GM23338 (cell line): ENCODE results near the gene CGA. TPM values are rescaled to one million over a fixed set of nuclear protein-coding genes. Genes with fewer than 3 reads are reported as not detected.

Source experiments
- ATAC-seq: fragments of 200-7000 bp; cut with Tn5 transposase; 3 replicates; pipeline ENCODE4 v1.9.1; 2020
- DNase-seq: peaks from one replicate; pipeline ENCODE4 v3.0.0-alpha.2; 2015; ENCODE audit warnings: low spot score
- H2AFZ ChIP-seq: fragments of 200-600 bp; sonication (generic); 2 replicates; pipeline ENCODE4 v1.8.0; 2016; ENCODE audit warnings: antibody characterized with exemption, mild to moderate bottlenecking, moderate library complexity
- H3F3A ChIP-seq: fragments of 200-600 bp; sonication (generic); replicated peaks from 2 replicates; pipeline ENCODE4 v1.8.0; 2017; ENCODE audit warnings: antibody characterized with exemption, mixed run types, low read depth
- H3K27ac ChIP-seq: fragments of 200-600 bp; sonication (generic); 2 replicates; pipeline ENCODE4 v1.6.1; 2016; ENCODE audit warnings: low read depth
- H3K27me3 ChIP-seq: fragments of 200-600 bp; sonication (generic); 2 replicates; pipeline ENCODE4 v1.8.0; 2016; ENCODE audit warnings: mild to moderate bottlenecking, mixed run types, moderate library complexity; ENCODE audit not compliant: insufficient read depth
- H3K36me3 ChIP-seq: fragments of 200-600 bp; sonication (generic); 2 replicates; pipeline ENCODE4 v1.8.0; 2016; ENCODE audit warnings: mild to moderate bottlenecking; ENCODE audit not compliant: insufficient read depth
- H3K4me1 ChIP-seq: fragments of 200-600 bp; sonication (generic); 2 replicates; pipeline ENCODE4 v1.8.0; 2016; ENCODE audit warnings: mild to moderate bottlenecking, moderate library complexity; ENCODE audit not compliant: insufficient read depth
- H3K4me2 ChIP-seq: fragments of 200-600 bp; sonication (generic); 2 replicates; pipeline ENCODE4 v1.7.1; 2017; ENCODE audit warnings: mixed run types
- H3K4me3 ChIP-seq: fragments of 200-600 bp; sonication (generic); 2 replicates; pipeline ENCODE4 v1.6.1; 2016; ENCODE audit warnings: mixed run types
- H3K79me2 ChIP-seq: fragments of 200-600 bp; sonication (generic); replicated peaks from 2 replicates; pipeline ENCODE4 v1.8.0; 2017; ENCODE audit warnings: mild to moderate bottlenecking; ENCODE audit not compliant: insufficient read depth
- H3K9me2 ChIP-seq: fragments of 200-600 bp; sonication (generic); 2 replicates; pipeline ENCODE4 v1.8.0; 2017; ENCODE audit not compliant: insufficient read depth
- H4K20me1 ChIP-seq: fragments of 200-600 bp; sonication (generic); replicated peaks from 2 replicates; pipeline ENCODE4 v1.8.0; 2017; ENCODE audit warnings: mild to moderate bottlenecking; ENCODE audit not compliant: insufficient read depth
- H3K27ac Mint-ChIP-seq: 2 replicates; pipeline ENCODE4 v1.8.0; 2020; ENCODE audit warnings: inconsistent platforms, mild to moderate bottlenecking, moderate library complexity, mixed read lengths
- H3K27me3 Mint-ChIP-seq: 3 replicates; pipeline ENCODE4 v1.8.0; 2022; ENCODE audit warnings: low read depth, mild to moderate bottlenecking, moderate library complexity, mixed read lengths, inconsistent platforms; ENCODE audit not compliant: insufficient read depth, poor library complexity
- H3K36me3 Mint-ChIP-seq: 3 replicates; pipeline ENCODE4 v1.8.0; 2021; ENCODE audit warnings: low read depth, mild to moderate bottlenecking, inconsistent platforms, moderate library complexity, mixed read lengths
- H3K4me1 Mint-ChIP-seq: 3 replicates; pipeline ENCODE4 v1.8.0; 2020; ENCODE audit warnings: mild to moderate bottlenecking, inconsistent platforms, mixed read lengths
- H3K4me3 Mint-ChIP-seq: 3 replicates; pipeline ENCODE4 v1.8.0; 2021; ENCODE audit warnings: moderate library complexity, mild to moderate bottlenecking, inconsistent platforms, mixed read lengths
- H3K9me3 Mint-ChIP-seq: 3 replicates; pipeline ENCODE4 v1.8.0; 2020; ENCODE audit warnings: moderate library complexity, mild to moderate bottlenecking, inconsistent platforms, mixed read lengths
- EZH2phosphoT487 ChIP-seq: fragments of 200-600 bp; sonication (generic); IDR thresholded peaks from one replicate; pipeline ENCODE4 v1.8.1; 2018; ENCODE audit warnings: antibody characterized with exemption; ENCODE audit not compliant: unreplicated experiment
- POLR2AphosphoS5 ChIP-seq: IDR thresholded peaks from 2 replicates; pipeline ENCODE4 v1.6.1; 2016; ENCODE audit warnings: antibody characterized with exemption, low read depth
- polyA plus RNA-seq: library from polyadenylated mRNA; unstranded; fragments of >200 nt; fragmentation: Nextera tagmentation; extraction: Ambion mirVana; gene quantifications from 2 replicates; pipeline ENCODE4 v1.2.1, GENCODE V29; 2016
- total RNA-seq: library from RNA; depleted of rRNA; stranded (reverse); fragments of >200 nt; shearing (Covaris generic); gene quantifications from 2 replicates; pipeline ENCODE4 v1.2.3, GENCODE V29; 2014
- TF ChIP-seq, protein P1 (sequence below): IDR thresholded peaks from one replicate; pipeline ENCODE4 v1.6.1; 2018; ENCODE audit warnings: antibody characterized with exemption; ENCODE audit not compliant: unreplicated experiment
- TF ChIP-seq, protein P2 (sequence below), 2 experiments: fragments of 200-600 bp in 1 of 2; sonication (generic) in 1 of 2; conservative IDR thresholded peaks; 2 replicates each; pipeline versions ENCODE4 v1.5.1 to v1.6.1; 2016 to 2017; ENCODE audit warnings: antibody characterized with exemption in 2 of 2, low read depth in 2 of 2, mild to moderate bottlenecking in 2 of 2, moderate library complexity in 1 of 2
- TF ChIP-seq, protein P3 (sequence below): fragments of 250-450 bp; sonication (Bioruptor Pico); IDR thresholded peaks from 2 replicates; pipeline ENCODE4 v1.5.0; 2020; ENCODE audit warnings: mild to moderate bottlenecking, moderate library complexity

The CGA gene
- total and polyA plus RNA-seq, 2 experiments from 2014 or later = not detected

GRCh38 chr6:87068795-87069194, 26.1 kb downstream of the CGA start (continued):
- TF ChIP-seq, protein P1, sequence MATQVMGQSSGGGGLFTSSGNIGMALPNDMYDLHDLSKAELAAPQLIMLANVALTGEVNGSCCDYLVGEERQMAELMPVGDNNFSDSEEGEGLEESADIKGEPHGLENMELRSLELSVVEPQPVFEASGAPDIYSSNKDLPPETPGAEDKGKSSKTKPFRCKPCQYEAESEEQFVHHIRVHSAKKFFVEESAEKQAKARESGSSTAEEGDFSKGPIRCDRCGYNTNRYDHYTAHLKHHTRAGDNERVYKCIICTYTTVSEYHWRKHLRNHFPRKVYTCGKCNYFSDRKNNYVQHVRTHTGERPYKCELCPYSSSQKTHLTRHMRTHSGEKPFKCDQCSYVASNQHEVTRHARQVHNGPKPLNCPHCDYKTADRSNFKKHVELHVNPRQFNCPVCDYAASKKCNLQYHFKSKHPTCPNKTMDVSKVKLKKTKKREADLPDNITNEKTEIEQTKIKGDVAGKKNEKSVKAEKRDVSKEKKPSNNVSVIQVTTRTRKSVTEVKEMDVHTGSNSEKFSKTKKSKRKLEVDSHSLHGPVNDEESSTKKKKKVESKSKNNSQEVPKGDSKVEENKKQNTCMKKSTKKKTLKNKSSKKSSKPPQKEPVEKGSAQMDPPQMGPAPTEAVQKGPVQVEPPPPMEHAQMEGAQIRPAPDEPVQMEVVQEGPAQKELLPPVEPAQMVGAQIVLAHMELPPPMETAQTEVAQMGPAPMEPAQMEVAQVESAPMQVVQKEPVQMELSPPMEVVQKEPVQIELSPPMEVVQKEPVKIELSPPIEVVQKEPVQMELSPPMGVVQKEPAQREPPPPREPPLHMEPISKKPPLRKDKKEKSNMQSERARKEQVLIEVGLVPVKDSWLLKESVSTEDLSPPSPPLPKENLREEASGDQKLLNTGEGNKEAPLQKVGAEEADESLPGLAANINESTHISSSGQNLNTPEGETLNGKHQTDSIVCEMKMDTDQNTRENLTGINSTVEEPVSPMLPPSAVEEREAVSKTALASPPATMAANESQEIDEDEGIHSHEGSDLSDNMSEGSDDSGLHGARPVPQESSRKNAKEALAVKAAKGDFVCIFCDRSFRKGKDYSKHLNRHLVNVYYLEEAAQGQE = no peak
- TF ChIP-seq EZH2phosphoT487 (no peak), POLR2AphosphoS5 (no peak)

DNA sequence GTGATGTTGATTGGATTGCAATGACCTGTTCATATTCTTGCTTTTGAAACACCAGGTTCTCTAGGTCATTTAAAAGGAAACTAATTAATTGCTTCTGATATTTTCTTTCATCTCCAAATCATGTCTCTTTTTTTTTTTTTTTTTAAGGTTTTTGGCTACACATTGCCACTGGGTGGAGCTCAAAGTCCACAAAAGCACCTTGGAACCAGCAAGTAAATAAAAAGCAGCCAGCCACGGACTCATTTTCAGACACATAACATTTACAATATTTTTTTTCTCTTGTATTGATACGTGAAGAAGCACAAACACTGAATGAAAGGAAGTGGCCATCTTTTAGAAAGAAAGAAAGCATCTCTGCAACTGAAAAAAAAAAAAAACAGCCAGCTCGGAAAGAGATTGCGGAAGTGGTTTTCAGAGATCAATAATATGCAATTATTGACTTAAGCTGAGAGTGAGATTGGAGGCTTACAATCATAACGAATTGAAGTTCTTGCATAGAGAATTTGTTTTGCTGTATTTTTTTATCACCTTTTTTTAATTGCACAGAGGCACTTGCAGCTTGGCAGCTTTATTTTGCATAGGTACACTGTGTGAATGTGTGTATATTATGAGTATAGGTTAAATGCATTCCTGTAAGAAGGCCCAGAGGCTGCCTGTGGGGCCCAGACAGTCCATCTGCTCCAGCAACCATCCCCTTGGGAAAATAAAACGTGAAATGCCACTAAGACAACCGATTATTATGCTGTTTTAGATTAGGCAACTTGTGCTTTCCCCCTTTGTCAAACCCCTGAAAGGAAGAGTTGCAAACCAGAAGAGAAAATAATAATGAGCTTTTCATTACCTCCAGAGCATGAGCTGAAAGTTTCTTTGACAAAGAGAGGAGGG, 28.2 kb downstream of the CGA start:
- Histone ChIP-seq H3K36me3 (no peaks in the 10 kb centered on the region), H3K27me3 (no peaks in the 10 kb centered on the region), H2AFZ (peak overlapping the region; percentile 80; the same call in 1 of the 2 replicates), H3K9me2 (no peaks in the 10 kb centered on the region), H3K79me2 (no peaks in the 10 kb centered on the region), H3K4me3 (no peak overlapping the region), H3K27ac (no peak overlapping the region), H3K4me2 (0 out of 2 replicates have a peak overlapping the region, but pooled peaks have one; percentile 33), H3F3A (no peaks in the 10 kb centered on the region), H3K4me1 (no peaks in the 10 kb centered on the region), H4K20me1 (no peaks in the 10 kb centered on the region)
- TF ChIP-seq, protein P2, sequence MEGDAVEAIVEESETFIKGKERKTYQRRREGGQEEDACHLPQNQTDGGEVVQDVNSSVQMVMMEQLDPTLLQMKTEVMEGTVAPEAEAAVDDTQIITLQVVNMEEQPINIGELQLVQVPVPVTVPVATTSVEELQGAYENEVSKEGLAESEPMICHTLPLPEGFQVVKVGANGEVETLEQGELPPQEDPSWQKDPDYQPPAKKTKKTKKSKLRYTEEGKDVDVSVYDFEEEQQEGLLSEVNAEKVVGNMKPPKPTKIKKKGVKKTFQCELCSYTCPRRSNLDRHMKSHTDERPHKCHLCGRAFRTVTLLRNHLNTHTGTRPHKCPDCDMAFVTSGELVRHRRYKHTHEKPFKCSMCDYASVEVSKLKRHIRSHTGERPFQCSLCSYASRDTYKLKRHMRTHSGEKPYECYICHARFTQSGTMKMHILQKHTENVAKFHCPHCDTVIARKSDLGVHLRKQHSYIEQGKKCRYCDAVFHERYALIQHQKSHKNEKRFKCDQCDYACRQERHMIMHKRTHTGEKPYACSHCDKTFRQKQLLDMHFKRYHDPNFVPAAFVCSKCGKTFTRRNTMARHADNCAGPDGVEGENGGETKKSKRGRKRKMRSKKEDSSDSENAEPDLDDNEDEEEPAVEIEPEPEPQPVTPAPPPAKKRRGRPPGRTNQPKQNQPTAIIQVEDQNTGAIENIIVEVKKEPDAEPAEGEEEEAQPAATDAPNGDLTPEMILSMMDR (conservative IDR thresholded peaks at IDR 0.05; ENCODE audit: low read depth in 2 of 2) = peak; percentile 69 to 93
- TF ChIP-seq, protein P3, sequence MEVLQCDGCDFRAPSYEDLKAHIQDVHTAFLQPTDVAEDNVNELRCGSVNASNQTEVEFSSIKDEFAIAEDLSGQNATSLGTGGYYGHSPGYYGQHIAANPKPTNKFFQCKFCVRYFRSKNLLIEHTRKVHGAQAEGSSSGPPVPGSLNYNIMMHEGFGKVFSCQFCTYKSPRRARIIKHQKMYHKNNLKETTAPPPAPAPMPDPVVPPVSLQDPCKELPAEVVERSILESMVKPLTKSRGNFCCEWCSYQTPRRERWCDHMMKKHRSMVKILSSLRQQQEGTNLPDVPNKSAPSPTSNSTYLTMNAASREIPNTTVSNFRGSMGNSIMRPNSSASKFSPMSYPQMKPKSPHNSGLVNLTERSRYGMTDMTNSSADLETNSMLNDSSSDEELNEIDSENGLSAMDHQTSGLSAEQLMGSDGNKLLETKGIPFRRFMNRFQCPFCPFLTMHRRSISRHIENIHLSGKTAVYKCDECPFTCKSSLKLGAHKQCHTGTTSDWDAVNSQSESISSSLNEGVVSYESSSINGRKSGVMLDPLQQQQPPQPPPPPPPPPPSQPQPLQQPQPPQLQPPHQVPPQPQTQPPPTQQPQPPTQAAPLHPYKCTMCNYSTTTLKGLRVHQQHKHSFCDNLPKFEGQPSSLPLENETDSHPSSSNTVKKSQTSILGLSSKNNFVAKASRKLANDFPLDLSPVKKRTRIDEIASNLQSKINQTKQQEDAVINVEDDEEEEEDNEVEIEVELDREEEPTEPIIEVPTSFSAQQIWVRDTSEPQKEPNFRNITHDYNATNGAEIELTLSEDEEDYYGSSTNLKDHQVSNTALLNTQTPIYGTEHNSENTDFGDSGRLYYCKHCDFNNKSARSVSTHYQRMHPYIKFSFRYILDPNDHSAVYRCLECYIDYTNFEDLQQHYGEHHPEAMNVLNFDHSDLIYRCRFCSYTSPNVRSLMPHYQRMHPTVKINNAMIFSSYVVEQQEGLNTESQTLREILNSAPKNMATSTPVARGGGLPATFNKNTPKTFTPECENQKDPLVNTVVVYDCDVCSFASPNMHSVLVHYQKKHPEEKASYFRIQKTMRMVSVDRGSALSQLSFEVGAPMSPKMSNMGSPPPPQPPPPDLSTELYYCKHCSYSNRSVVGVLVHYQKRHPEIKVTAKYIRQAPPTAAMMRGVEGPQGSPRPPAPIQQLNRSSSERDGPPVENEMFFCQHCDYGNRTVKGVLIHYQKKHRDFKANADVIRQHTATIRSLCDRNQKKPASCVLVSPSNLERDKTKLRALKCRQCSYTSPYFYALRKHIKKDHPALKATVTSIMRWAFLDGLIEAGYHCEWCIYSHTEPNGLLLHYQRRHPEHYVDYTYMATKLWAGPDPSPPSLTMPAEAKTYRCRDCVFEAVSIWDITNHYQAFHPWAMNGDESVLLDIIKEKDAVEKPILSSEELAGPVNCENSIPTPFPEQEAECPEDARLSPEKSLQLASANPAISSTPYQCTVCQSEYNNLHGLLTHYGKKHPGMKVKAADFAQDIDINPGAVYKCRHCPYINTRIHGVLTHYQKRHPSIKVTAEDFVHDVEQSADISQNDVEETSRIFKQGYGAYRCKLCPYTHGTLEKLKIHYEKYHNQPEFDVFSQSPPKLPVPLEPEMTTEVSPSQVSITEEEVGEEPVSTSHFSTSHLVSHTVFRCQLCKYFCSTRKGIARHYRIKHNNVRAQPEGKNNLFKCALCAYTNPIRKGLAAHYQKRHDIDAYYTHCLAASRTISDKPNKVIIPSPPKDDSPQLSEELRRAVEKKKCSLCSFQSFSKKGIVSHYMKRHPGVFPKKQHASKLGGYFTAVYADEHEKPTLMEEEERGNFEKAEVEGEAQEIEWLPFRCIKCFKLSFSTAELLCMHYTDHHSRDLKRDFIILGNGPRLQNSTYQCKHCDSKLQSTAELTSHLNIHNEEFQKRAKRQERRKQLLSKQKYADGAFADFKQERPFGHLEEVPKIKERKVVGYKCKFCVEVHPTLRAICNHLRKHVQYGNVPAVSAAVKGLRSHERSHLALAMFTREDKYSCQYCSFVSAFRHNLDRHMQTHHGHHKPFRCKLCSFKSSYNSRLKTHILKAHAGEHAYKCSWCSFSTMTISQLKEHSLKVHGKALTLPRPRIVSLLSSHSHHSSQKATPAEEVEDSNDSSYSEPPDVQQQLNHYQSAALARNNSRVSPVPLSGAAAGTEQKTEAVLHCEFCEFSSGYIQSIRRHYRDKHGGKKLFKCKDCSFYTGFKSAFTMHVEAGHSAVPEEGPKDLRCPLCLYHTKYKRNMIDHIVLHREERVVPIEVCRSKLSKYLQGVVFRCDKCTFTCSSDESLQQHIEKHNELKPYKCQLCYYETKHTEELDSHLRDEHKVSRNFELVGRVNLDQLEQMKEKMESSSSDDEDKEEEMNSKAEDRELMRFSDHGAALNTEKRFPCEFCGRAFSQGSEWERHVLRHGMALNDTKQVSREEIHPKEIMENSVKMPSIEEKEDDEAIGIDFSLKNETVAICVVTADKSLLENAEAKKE (CRISPR knock-in tag) = no peak
- ATAC-seq (peak; percentile 43; the same call in 2 of the 3 replicates), DNase-seq (peak; percentile 66)
- no peaks in the 10 kb centered on the region for H3K9me3 Mint-ChIP-seq
- H3K36me3 Mint-ChIP-seq = no peaks in the 10 kb centered on the region
- no peak overlapping the region for H3K4me3 Mint-ChIP-seq
- H3K4me1 Mint-ChIP-seq = peaks cover 10% of the 10 kb centered on the region
- no peak overlapping the region for H3K27ac Mint-ChIP-seq
- H3K27me3 Mint-ChIP-seq = peaks cover 3% of the 10 kb centered on the region
